IMR-90 (cell line): ENCODE measurements around the gene TECPR2. TPM values are rescaled to one million over a fixed set of nuclear protein-coding genes. Genes with fewer than 3 reads are reported as not detected.

Experiments
- ATAC-seq: fragments of 200-7000 bp; cut with Tn5 transposase; 2 replicates; pipeline ENCODE4 v1.9.1; 2020; ENCODE audit warnings: low read depth, mild to moderate bottlenecking, moderate library complexity
- BruUV-seq: library from RNA; stranded (reverse); fragments of 400-500 nt; replicated peaks from 2 replicates; lab custom pipeline; 2021; lab: Mats Ljungman, UMichigan
- CTCF ChIA-PET: fragments of 300-600 bp; formaldehyde crosslinking; extraction: SDS; loops from one replicate; lab custom pipeline; 2021; ENCODE audit warnings: antibody characterized with exemption; lab: Yijun Ruan, JAX
- POLR2A ChIA-PET: fragments of 300-600 bp; sonication (Branson Sonifier 250); formaldehyde crosslinking; loops from one replicate; lab custom pipeline; 2022; ENCODE audit warnings: antibody characterized with exemption; ENCODE audit not compliant: unreplicated experiment; lab: Charles Lee
- DNase-seq: peaks from one replicate; pipeline ENCODE4 v3.0.0; 2013
- H2AFZ ChIP-seq: replicated peaks from 2 replicates; pipeline ENCODE3; 2013; ENCODE audit warnings: low read length, mild to moderate bottlenecking; ENCODE audit not compliant: poor library complexity
- H2AK5ac ChIP-seq: 2 replicates; pipeline ENCODE4 v1.6.1; 2013; ENCODE audit warnings: low read depth, low read length, inconsistent platforms
- H2AK9ac ChIP-seq: replicated peaks from 2 replicates; pipeline ENCODE3; 2013; ENCODE audit warnings: mild to moderate bottlenecking, low read depth, low read length, moderate library complexity; ENCODE audit not compliant: poor library complexity
- H2BK120ac ChIP-seq: 2 replicates; pipeline ENCODE4 v1.6.1; 2013; ENCODE audit warnings: low read depth, low read length, inconsistent platforms
- H2BK15ac ChIP-seq: 3 replicates; pipeline ENCODE4 v1.6.1; 2013; ENCODE audit warnings: low read depth, low read length, inconsistent platforms
- H2BK20ac ChIP-seq: 2 replicates; pipeline ENCODE4 v1.6.1; 2013; ENCODE audit warnings: low read depth, mild to moderate bottlenecking, inconsistent platforms, low read length, moderate library complexity
- H2BK5ac ChIP-seq: 2 replicates; pipeline ENCODE4 v1.6.1; 2013; ENCODE audit warnings: mild to moderate bottlenecking, low read depth, low read length, inconsistent platforms; ENCODE audit not compliant: poor library complexity, severe bottlenecking
- H3K14ac ChIP-seq: replicated peaks from 2 replicates; pipeline ENCODE4 v1.6.1; 2013; ENCODE audit warnings: low read depth, low read length, inconsistent platforms
- H3K18ac ChIP-seq: 2 replicates; pipeline ENCODE4 v1.6.1; 2013; ENCODE audit warnings: low read depth, low read length, control low read depth
- H3K23ac ChIP-seq: 2 replicates; pipeline ENCODE4 v1.6.1; 2013; ENCODE audit warnings: low read depth, low read length, inconsistent platforms
- H3K27ac ChIP-seq: 2 replicates; pipeline ENCODE4 v1.5.1; 2013; ENCODE audit warnings: mild to moderate bottlenecking, control low read depth, low read length; ENCODE audit not compliant: insufficient read depth
- H3K27me3 ChIP-seq: 2 replicates; pipeline ENCODE4 v1.6.1; 2013; ENCODE audit warnings: low read length; ENCODE audit not compliant: control insufficient read depth, insufficient read depth
- H3K36me3 ChIP-seq: 2 replicates; pipeline ENCODE4 v1.6.1; 2013; ENCODE audit warnings: low read length, mixed read lengths; ENCODE audit not compliant: control insufficient read depth, insufficient read depth
- H3K4ac ChIP-seq: 2 replicates; pipeline ENCODE4 v1.6.1; 2013; ENCODE audit warnings: low read depth, low read length, inconsistent platforms
- H3K4me1 ChIP-seq: 2 replicates; pipeline ENCODE4 v1.6.1; 2013; ENCODE audit warnings: low read length, mixed read lengths; ENCODE audit not compliant: control insufficient read depth, insufficient read depth
- H3K4me2 ChIP-seq: 2 replicates; pipeline ENCODE4 v1.6.1; 2013; ENCODE audit warnings: low read depth, mild to moderate bottlenecking, control low read depth, low read length, moderate library complexity
- H3K4me3 ChIP-seq: 2 replicates; pipeline ENCODE4 v1.5.1; 2013; ENCODE audit warnings: low read depth, mild to moderate bottlenecking, control low read depth, low read length, moderate library complexity; ENCODE audit not compliant: insufficient read depth
- H3K56ac ChIP-seq: 2 replicates; pipeline ENCODE4 v1.6.1; 2013; ENCODE audit warnings: low read length, inconsistent platforms; ENCODE audit not compliant: insufficient read depth; ENCODE audit errors: extremely low read depth
- H3K79me1 ChIP-seq, 2 experiments: 2 replicates each; pipeline ENCODE4 v1.6.1; 2013; ENCODE audit warnings: low read length in 2 of 2, inconsistent platforms in 1 of 2, low read depth in 1 of 2
- H3K9ac ChIP-seq: 2 replicates; pipeline ENCODE4 v1.6.1; 2013; ENCODE audit warnings: low read depth, low read length, control low read depth
- H3K9me1 ChIP-seq: 2 replicates; pipeline ENCODE4 v1.6.1; 2013; ENCODE audit warnings: low read length, inconsistent platforms; ENCODE audit not compliant: insufficient read depth
- H3K9me3 ChIP-seq: 2 replicates; pipeline ENCODE4 v1.6.1; 2013; ENCODE audit warnings: low read length; ENCODE audit not compliant: control insufficient read depth, insufficient read depth
- H4K20me1 ChIP-seq: 2 replicates; pipeline ENCODE4 v1.6.1; 2013; ENCODE audit warnings: low read length, inconsistent platforms; ENCODE audit not compliant: insufficient read depth
- H4K5ac ChIP-seq: 2 replicates; pipeline ENCODE4 v1.6.1; 2013; ENCODE audit warnings: mild to moderate bottlenecking, low read depth, low read length, control low read depth
- H4K8ac ChIP-seq, 2 experiments: 2 replicates each; pipeline ENCODE4 v1.6.1; 2013; ENCODE audit warnings: low read depth in 2 of 2, low read length in 2 of 2, control low read depth in 1 of 2, inconsistent platforms in 1 of 2
- H4K91ac ChIP-seq: 2 replicates; pipeline ENCODE4 v1.6.1; 2013; ENCODE audit warnings: low read depth, low read length, inconsistent platforms; ENCODE audit not compliant: insufficient read depth
- CEBPB ChIP-seq: IDR thresholded peaks from 2 replicates; pipeline ENCODE4 v1.6.1; 2012; ENCODE audit warnings: low read depth, low read length, improper control_type of control experiment
- FOS ChIP-seq: fragments of 150-350 bp; IDR thresholded peaks from 2 replicates; pipeline ENCODE4 v1.6.1; 2016; ENCODE audit warnings: low read depth, low read length
- MAFK ChIP-seq: IDR thresholded peaks from 2 replicates; pipeline ENCODE4 v1.6.1; 2012; ENCODE audit warnings: low read depth, low read length, improper control_type of control experiment
- WGBS, 2 experiments: methylation state at CpG; one replicate each; pipeline versions ENCODE4 v1.1.5 to v1.1.7; 2013; ENCODE audit warnings: missing lambda C conversion rate in 2 of 2; ENCODE audit not compliant: insufficient read length in 1 of 2; ENCODE audit errors: extremely low coverage in 2 of 2; 5-methylcytosine and 5-hydroxymethylcytosine counted together
- dilution Hi-C: fragments of 300-500 bp; cut with HindIII; formaldehyde crosslinking; loops from one replicate; pipeline ENCODE4 v1.14.3; 2018; ENCODE audit warnings: low sequenced_read_pairs; ENCODE audit not compliant: unreplicated experiment
- in situ Hi-C: fragments of 300-500 bp; cut with MboI; formaldehyde crosslinking; loops from 3 replicates; pipeline ENCODE4 v1.14.3; 2019; ENCODE audit warnings: low sequenced_read_pairs, inconsistent platforms, mixed read lengths
- intact Hi-C: fragments of 100-400 bp; cut with micrococcal nuclease; formaldehyde crosslinking; loops from 2 replicates; pipeline ENCODE4 v1.10.0; 2022
- polyA plus RNA-seq, 3 experiments: library from polyadenylated mRNA; depleted of rRNA; stranded (reverse); fragments of >200 nt; gene quantifications; 2 replicates each; pipeline ENCODE4 v1.2.3, GENCODE V29; 2012; ENCODE audit warnings: low replicate concordance in 1 of 3
- total RNA-seq: library from RNA; depleted of rRNA; stranded (reverse); fragments of >200 nt; gene quantifications from 2 replicates; pipeline ENCODE4 v1.2.3, GENCODE V29; 2012
- TF ChIP-seq, protein P1 (sequence below): fragments of 150-350 bp; IDR thresholded peaks from 2 replicates; pipeline ENCODE4 v1.6.1; 2016; ENCODE audit warnings: low read depth, mild to moderate bottlenecking, low read length, moderate library complexity, borderline replicate concordance

Gene TECPR2
- total and polyA plus RNA-seq, 2 of the 4 experiments (the other 2 are of a cell fraction), result 9.5 to 11.7 TPM

DNA sequence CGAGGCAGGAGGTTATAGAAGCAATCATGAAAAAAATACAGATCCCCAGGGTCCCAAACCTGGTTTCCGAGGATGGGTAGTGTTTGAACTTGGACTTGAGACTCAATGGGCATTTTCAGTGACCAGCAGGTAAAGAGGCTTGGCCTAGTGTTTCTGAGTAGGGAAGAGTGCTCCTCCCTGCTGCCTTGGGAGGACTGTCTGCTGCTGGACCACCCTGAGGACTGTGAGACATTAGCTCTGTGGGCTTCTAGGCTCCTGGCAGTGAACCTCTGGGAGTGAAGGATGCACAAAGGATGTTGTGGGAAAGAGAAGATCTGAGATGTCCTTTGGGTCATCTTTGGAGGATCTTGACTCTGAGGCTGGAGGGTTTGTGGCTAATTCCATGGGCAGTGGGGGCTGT, 116.4 kb downstream of the TECPR2 start:
- Histone ChIP-seq H3K18ac (no peak overlapping the region), H2BK15ac (no peak overlapping the region), H3K4ac (no peak overlapping the region), H3K9me3 (no peaks in the 10 kb centered on the region), H4K20me1 (no peaks in the 10 kb centered on the region; the same call in 1 of the 2 replicates), H2AK9ac (no peak overlapping the region), H3K27me3 (no peaks in the 10 kb centered on the region), H2AFZ (no peak overlapping the region), H3K14ac (no peak overlapping the region), H2AK5ac (no peak overlapping the region), H3K9ac (no peak overlapping the region), H3K56ac (no peak overlapping the region), H3K36me3 (no peaks in the 10 kb centered on the region; the same call in 1 of the 2 replicates), H4K91ac (no peak overlapping the region), H4K5ac (no peak overlapping the region), H3K4me2 (no peak overlapping the region), H3K4me3 (no peak overlapping the region), H2BK120ac (no peak overlapping the region), H3K23ac (no peak overlapping the region), H4K8ac (no peak overlapping the region), H3K9me1 (peaks cover 11% of the 10 kb centered on the region), H3K79me1 (peaks cover 0 to 14% of the 10 kb centered on the region in 2 experiments; a peak in 1 of 4 replicates), H2BK5ac (no peak overlapping the region), H3K27ac (no peak overlapping the region), H2BK20ac (no peak overlapping the region), H3K4me1 (peaks cover 7% of the 10 kb centered on the region; the same call in 1 of the 2 replicates)
- TF ChIP-seq, protein P1, sequence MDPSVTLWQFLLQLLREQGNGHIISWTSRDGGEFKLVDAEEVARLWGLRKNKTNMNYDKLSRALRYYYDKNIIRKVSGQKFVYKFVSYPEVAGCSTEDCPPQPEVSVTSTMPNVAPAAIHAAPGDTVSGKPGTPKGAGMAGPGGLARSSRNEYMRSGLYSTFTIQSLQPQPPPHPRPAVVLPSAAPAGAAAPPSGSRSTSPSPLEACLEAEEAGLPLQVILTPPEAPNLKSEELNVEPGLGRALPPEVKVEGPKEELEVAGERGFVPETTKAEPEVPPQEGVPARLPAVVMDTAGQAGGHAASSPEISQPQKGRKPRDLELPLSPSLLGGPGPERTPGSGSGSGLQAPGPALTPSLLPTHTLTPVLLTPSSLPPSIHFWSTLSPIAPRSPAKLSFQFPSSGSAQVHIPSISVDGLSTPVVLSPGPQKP, result no peak
- TF ChIP-seq MAFK (no peak), FOS (no peak), CEBPB (no peak)
- CTCF ChIA-PET, result interaction anchor here (0.5 to 0.6 kb wide), 4 partner anchors 8 to 176 kb away, joined by 3 to 7 read pairs (median 4); no protein-coding TSS in a partner anchor
- ATAC-seq (no peak), DNase-seq (no peak)
- in situ Hi-C loops, result no loop called here
- no TSS peak for BruUV-seq
- intact Hi-C loops, result no loop called here
- no CpG with 5 or more reads among the region's 2 CpGs for whole genome bisulfite sequencing, 2 experiments
- dilution Hi-C loops, result no loop called here
- POLR2A ChIA-PET, result no interaction called here
